IPS-20b (cell line): ENCODE measurements around the gene SLC66A2.

Source experiments
- H3K27ac ChIP-seq: one replicate; pipeline ENCODE4 v1.5.1; 2013; ENCODE audit warnings: low read length
- H3K27me3 ChIP-seq: 2 replicates; pipeline ENCODE4 v1.6.1; 2013; ENCODE audit warnings: mild to moderate bottlenecking, low read length, inconsistent platforms; ENCODE audit not compliant: insufficient read depth
- H3K36me3 ChIP-seq: 2 replicates; pipeline ENCODE4 v1.6.1; 2013; ENCODE audit warnings: low read depth, mild to moderate bottlenecking, inconsistent platforms, low read length, moderate library complexity; ENCODE audit not compliant: insufficient read depth
- H3K4me1 ChIP-seq: 2 replicates; pipeline ENCODE4 v1.6.1; 2013; ENCODE audit warnings: mild to moderate bottlenecking, control low read depth, inconsistent platforms, low read length, moderate library complexity; ENCODE audit not compliant: insufficient read depth
- H3K4me3 ChIP-seq: 2 replicates; pipeline ENCODE4 v1.5.1; 2013; ENCODE audit warnings: mild to moderate bottlenecking, low read length, inconsistent platforms
- H3K9ac ChIP-seq: 2 replicates; pipeline ENCODE4 v1.6.1; 2013; ENCODE audit warnings: low read depth, mild to moderate bottlenecking, inconsistent platforms, low read length, moderate library complexity
- H3K9me3 ChIP-seq: 2 replicates; pipeline ENCODE4 v1.6.1; 2013; ENCODE audit warnings: mild to moderate bottlenecking, low read depth, low read length, inconsistent platforms; ENCODE audit not compliant: insufficient read depth

Gene SLC66A2

DNA sequence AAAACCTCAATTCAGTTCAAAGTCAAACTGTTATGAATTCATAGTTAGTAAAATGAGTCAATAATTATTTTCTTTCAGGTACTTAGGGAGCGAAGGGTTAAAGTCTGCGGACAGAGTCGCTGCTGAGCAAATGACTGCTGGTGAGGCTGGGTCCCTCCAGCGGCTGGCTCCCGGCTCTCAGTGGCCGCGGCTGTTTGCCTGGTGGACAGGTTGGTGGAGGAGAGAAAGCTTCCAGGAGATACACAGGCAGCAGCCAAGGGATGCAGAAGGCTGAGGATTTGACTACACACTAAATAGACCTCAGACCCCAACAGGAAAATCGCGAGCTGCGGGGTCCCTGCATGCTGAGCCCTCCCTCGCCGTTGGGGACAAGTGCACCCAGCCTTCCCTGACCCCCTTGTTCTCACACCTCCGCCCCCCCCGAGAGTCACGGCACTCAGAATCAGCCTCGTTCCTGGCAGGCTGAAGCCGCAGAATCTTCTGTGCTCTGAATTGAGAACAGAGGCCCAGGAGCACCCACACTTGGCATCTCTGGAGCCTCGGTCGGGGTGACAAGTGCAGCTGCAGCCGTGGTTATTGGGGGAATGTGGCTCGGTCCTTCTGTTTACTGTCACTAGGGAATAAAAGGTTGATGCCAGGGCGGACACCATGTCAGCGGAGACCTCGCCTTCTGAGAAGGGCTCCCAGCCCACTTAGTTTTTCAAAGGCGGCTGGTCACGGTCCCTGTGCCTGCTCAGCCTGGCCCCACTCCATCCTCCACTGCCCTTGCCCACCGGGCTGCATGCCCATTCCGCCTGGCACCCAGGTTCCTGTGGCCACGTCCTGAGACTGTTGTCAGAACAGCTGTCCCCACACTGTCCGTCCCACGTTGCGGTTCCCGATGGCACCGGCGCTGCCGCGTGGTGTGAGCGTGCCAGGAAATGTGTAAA lies 74.0 kb downstream of the SLC66A2 start:
- Histone ChIP-seq H3K4me3 (no peak overlapping the region), H3K9me3 (no peaks in the 10 kb centered on the region), H3K36me3 (no peaks in the 10 kb centered on the region)

GRCh38 chr18:79876497-79876896 lies 75.0 kb downstream of the SLC66A2 start:
- no peaks in the 10 kb centered on the region for H3K9me3 ChIP-seq
- H3K36me3 ChIP-seq, result no peaks in the 10 kb centered on the region
- H3K27ac ChIP-seq, result no peak overlapping the region
- H3K27me3 ChIP-seq, result no peaks in the 10 kb centered on the region
- no peaks in the 10 kb centered on the region for H3K4me1 ChIP-seq
- H3K9ac ChIP-seq, result no peak overlapping the region
- H3K4me3 ChIP-seq, result no peak overlapping the region

More for the DNA sequence above, 74.0 kb downstream of the SLC66A2 start:
- Histone ChIP-seq H3K27ac (no peak overlapping the region), H3K9ac (no peak overlapping the region), H3K27me3 (no peaks in the 10 kb centered on the region), H3K4me1 (no peaks in the 10 kb centered on the region)

DNA sequence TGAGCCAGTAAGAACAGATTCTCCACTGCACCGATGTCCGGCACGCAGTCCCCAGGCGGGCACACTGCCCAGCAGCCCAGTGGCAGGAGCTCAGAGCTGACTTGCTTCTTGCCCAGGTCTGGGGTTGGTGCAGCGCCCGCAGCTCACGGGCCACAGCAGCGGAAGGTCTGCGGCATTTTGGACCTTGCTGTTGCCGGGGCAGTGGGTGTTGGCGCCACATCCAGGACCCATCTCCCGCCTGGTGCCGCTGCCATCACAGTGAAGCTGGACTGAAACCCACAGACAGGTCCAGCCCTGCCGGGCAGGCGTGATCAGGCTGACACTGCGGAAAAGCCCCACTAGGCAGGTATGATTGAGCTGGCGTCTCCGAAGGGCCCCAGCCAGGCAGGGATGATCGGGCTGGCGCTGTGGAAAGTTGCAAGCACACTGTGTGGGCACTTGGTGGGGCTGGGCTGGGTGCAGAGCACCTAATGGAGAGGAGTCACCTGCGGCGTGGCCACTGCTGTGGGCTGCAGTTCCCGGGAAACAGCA lies 75.5 kb downstream of the SLC66A2 start:
- Histone ChIP-seq H3K27me3 (no peaks in the 10 kb centered on the region), H3K9me3 (no peaks in the 10 kb centered on the region), H3K4me1 (no peaks in the 10 kb centered on the region), H3K27ac (no peak overlapping the region), H3K36me3 (no peaks in the 10 kb centered on the region), H3K4me3 (no peak overlapping the region), H3K9ac (no peak overlapping the region)

DNA sequence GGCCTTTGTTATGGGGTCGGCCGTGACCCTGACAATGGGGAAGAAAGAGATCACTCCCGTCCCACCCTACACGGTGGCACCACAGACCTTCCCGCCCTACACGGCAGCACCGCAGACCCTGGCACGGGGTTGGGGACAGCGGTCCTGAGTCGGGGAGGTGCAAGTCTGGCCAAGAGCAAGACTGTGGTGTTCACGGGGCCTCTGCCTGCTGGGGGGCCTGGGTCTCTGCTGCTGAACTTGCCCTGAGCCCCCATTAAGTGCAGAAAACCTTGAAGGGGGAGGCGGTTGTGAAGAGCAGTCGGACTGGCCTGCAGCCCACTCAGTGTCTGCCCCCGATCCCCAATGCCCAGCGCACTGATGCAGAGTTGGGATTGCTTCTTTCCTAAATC lies 75.9 kb downstream of the SLC66A2 start:
- no peaks in the 10 kb centered on the region for H3K4me1 ChIP-seq
- no peaks in the 10 kb centered on the region for H3K27me3 ChIP-seq
- H3K27ac ChIP-seq, result no peak overlapping the region
- no peak overlapping the region for H3K4me3 ChIP-seq
- H3K9ac ChIP-seq, result no peak overlapping the region
- no peaks in the 10 kb centered on the region for H3K9me3 ChIP-seq
- no peaks in the 10 kb centered on the region for H3K36me3 ChIP-seq

GRCh38 chr18:79874553-79875530 lies 76.6 kb downstream of the SLC66A2 start:
- Histone ChIP-seq H3K9me3 (no peaks in the 10 kb centered on the region), H3K4me1 (no peaks in the 10 kb centered on the region), H3K4me3 (no peak overlapping the region), H3K36me3 (no peaks in the 10 kb centered on the region), H3K9ac (no peak overlapping the region), H3K27me3 (no peaks in the 10 kb centered on the region), H3K27ac (no peak overlapping the region)

DNA sequence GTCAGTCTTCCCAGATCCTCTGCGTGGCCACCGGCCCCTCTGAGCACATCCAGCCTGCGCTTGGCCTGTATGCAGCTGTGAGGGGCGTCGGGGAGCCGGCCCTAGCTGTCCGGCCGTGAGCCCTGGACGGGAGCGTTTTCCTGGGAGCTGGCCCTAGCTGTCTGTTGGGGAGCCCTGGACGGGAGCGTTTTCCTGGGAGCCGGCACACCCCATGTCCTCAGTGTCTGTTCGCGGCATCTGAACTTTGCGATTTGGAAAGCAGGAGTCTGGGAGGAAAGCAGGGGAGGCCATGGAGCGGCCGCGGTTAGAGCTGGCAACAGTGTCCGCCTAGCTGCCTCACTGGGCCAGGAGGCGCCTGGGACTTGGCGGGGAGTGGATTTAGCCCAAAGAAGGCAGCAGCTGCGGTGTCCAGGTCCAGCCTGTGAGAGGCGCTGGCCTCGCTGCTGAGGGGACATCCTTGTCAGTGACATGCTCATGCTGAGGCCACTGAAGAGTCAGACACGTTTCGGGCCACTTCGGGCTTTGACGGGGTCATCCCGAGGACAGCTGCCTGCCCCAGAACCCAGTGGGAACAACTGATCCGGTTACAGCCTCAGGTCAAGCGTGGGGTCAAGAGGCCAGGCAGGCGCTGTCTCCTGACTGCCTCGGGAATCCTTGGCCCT lies 77.9 kb downstream of the SLC66A2 start:
- H3K4me3 ChIP-seq, result no peak overlapping the region
- no peak overlapping the region for H3K27ac ChIP-seq
- H3K9ac ChIP-seq, result no peak overlapping the region
- H3K9me3 ChIP-seq, result no peaks in the 10 kb centered on the region
- H3K4me1 ChIP-seq, result no peaks in the 10 kb centered on the region
- no peaks in the 10 kb centered on the region for H3K27me3 ChIP-seq
- no peaks in the 10 kb centered on the region for H3K36me3 ChIP-seq

- no peak overlapping the region for H3K27ac ChIP-seq
- H3K27me3 ChIP-seq, result no peaks in the 10 kb centered on the region
- H3K9ac ChIP-seq, result no peak overlapping the region
- H3K4me1 ChIP-seq, result no peaks in the 10 kb centered on the region
- H3K36me3 ChIP-seq, result no peaks in the 10 kb centered on the region
- no peaks in the 10 kb centered on the region for H3K9me3 ChIP-seq
- H3K4me3 ChIP-seq, result no peak overlapping the region
These were observed 78.7 kb downstream of the SLC66A2 start for GRCh38 chr18:79872527-79873444.

GRCh38 chr18:79871481-79872091 lies 79.9 kb downstream of the SLC66A2 start:
- Histone ChIP-seq H3K36me3 (no peaks in the 10 kb centered on the region), H3K4me3 (no peak overlapping the region), H3K27me3 (no peaks in the 10 kb centered on the region), H3K9ac (no peak overlapping the region), H3K4me1 (no peaks in the 10 kb centered on the region), H3K9me3 (no peaks in the 10 kb centered on the region), H3K27ac (no peak overlapping the region)

GRCh38 chr18:79871026-79871390 lies 80.4 kb downstream of the SLC66A2 start:
- no peak overlapping the region for H3K27ac ChIP-seq
- no peak overlapping the region for H3K9ac ChIP-seq
- H3K27me3 ChIP-seq, result no peaks in the 10 kb centered on the region
- H3K4me1 ChIP-seq, result no peaks in the 10 kb centered on the region
- no peak overlapping the region for H3K4me3 ChIP-seq
- no peaks in the 10 kb centered on the region for H3K36me3 ChIP-seq
- H3K9me3 ChIP-seq, result no peaks in the 10 kb centered on the region

GRCh38 chr18:79870301-79871025 lies 81.0 kb downstream of the SLC66A2 start:
- Histone ChIP-seq H3K9me3 (no peaks in the 10 kb centered on the region), H3K4me1 (no peaks in the 10 kb centered on the region), H3K36me3 (no peaks in the 10 kb centered on the region), H3K9ac (no peak overlapping the region), H3K27ac (no peak overlapping the region), H3K4me3 (no peak overlapping the region), H3K27me3 (no peaks in the 10 kb centered on the region)
